Hindlimb muscle (tissue), 1 donor: ENCODE results near the gene ADM2. TPM values are rescaled to one million over a fixed set of nuclear protein-coding genes. Genes with fewer than 3 reads are reported as not detected.
"Not testable (repeated sequence)": the region's sequence is repeated elsewhere in the genome, so short reads cannot be mapped to it uniquely, and the experiment has no call there.

Experiments
- DNase-seq: peaks from one replicate; pipeline ENCODE4 v3.0.0-alpha.2; 2013
- polyA plus RNA-seq: library from polyadenylated mRNA; unstranded; fragments of 120-200 nt; gene quantifications from one replicate; pipeline ENCODE4 v1.2.1, GENCODE V29; 2013; ENCODE audit not compliant: insufficient read length

The ADM2 gene
- 0.26 TPM for polyA plus RNA-seq

GRCh38 chr22:50481440-50482106 lies at the start of gene ADM2:
ADM2 (plus strand) TSS chr22:50481543; CDS start chr22:50481848, 305 bp downstream.
- DNase-seq, result no peak

GRCh38 chr22:50432131-50432876 lies 49.0 kb upstream of the ADM2 start:
- no peak for DNase-seq

GRCh38 chr22:50432877-50433510 lies 48.3 kb upstream of the ADM2 start:
- DNase-seq, result not testable (repeated sequence)

- no peak for DNase-seq
Measured at GRCh38 chr22:50434849-50435248, 46.5 kb upstream of the ADM2 start.

GRCh38 chr22:50435291-50436014 lies 45.9 kb upstream of the ADM2 start:
- no peak for DNase-seq

- DNase-seq, result no peak
Measured at GRCh38 chr22:50436015-50436830, 45.1 kb upstream of the ADM2 start.

- DNase-seq, result no peak
Measured at GRCh38 chr22:50436841-50437341, 44.5 kb upstream of the ADM2 start.

GRCh38 chr22:50437511-50438304 lies 43.6 kb upstream of the ADM2 start:
- DNase-seq, result no peak

GRCh38 chr22:50438305-50439275 lies 42.8 kb upstream of the ADM2 start:
- no peak for DNase-seq

GRCh38 chr22:50439314-50439870 lies 42.0 kb upstream of the ADM2 start:
- no peak for DNase-seq

GRCh38 chr22:50439871-50440331 lies 41.4 kb upstream of the ADM2 start:
- DNase-seq, result no peak

- DNase-seq, result no peak
Measured at GRCh38 chr22:50440544-50441249, 40.6 kb upstream of the ADM2 start.

GRCh38 chr22:50441428-50441993 lies 39.8 kb upstream of the ADM2 start:
- DNase-seq, result no peak

- DNase-seq, result no peak
Measured at GRCh38 chr22:50443197-50443596, 38.1 kb upstream of the ADM2 start.

GRCh38 chr22:50443801-50444625 lies 37.3 kb upstream of the ADM2 start:
- no peak for DNase-seq

GRCh38 chr22:50444663-50445062 lies 36.7 kb upstream of the ADM2 start:
- no peak for DNase-seq
